HG03196 (cell line): ENCODE measurements around the gene QRFP.

Experiments
- ATAC-seq: cut with Tn5 transposase; IDR thresholded peaks from one replicate; pipeline ENCODE4 v1.9.1; 2021; ENCODE audit not compliant: unreplicated experiment

Gene QRFP

DNA sequence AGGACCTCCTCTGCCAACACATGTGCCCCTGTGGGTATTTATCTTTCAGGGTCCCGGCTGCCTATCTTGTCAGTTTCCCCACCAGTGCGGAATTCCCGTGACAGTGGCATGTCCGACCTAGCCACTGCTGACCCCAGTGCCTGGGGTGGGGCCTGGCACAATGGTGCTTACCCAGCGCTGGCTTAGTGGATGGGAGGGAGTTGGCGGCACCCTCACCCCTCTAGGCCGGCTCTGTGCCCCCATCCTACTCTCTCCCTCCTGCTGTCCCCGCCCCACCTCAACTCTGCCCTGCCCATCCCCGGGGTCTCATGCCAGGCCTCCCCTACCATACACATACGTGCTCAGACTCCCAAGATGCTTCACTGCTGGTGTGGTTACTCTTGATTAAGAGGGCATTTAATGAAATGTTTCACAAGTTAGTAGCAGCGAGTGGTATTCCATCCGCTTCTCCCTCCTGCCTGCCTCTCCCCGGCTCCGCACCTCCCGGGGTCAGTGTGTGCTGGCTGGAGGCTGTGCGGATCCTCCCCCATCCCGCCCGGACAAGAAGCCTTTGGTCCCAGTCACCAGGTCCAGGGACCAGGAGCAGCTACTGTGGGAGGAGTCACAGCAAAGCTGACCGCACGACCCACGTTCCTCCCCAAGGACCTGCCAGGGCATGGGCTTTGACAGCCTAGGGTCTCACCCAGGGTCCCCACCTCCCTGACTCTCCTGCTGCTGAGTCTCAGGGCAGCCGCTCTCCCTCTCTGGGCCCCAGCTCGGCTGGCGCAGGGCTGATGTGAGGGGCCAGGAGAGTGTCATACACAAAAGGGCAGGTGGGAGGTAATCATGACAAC lies 9.5 kb upstream of the QRFP start:
- ATAC-seq = no peak

DNA sequence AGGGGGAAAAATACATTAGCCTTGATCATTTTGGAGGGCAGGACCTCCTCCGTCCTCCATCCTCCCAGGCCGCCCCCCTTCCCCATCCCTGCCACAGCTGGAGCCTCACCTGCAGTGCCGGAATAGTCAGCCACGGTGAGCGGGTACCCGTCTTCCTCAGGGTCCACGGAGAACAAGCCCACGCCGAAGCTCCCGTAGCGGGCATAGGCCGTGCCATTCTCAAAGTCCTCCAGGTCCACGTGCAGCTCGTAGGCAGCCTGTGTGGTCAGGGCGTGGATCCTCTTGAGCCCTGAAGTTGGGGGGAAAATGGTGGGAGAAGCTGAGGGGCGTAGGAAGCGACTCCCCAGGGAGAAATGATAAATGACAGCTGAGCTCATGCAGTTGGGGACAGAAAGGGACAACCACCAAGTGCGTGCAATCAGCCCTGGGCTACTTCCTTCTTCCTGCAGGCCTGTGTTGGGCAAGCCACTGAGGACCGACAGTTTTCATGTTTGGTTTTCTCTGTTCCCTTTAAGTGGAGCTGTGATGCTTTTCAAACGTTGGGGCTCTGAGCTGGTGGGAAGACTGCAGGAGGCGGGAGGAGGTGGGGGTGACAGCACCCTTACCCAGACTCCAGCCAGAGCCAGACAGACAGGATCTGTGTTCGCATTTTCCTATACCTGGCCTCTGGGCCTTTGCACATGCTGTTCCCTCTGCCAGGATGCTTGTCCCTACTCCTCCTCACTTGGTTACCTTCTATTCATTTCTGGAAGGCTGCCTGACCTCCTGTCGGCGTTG lies 8.7 kb upstream of the QRFP start:
- no peak for ATAC-seq

GRCh38 chr9:130904070-130905044 lies 7.7 kb upstream of the QRFP start:
- ATAC-seq = no peak

DNA sequence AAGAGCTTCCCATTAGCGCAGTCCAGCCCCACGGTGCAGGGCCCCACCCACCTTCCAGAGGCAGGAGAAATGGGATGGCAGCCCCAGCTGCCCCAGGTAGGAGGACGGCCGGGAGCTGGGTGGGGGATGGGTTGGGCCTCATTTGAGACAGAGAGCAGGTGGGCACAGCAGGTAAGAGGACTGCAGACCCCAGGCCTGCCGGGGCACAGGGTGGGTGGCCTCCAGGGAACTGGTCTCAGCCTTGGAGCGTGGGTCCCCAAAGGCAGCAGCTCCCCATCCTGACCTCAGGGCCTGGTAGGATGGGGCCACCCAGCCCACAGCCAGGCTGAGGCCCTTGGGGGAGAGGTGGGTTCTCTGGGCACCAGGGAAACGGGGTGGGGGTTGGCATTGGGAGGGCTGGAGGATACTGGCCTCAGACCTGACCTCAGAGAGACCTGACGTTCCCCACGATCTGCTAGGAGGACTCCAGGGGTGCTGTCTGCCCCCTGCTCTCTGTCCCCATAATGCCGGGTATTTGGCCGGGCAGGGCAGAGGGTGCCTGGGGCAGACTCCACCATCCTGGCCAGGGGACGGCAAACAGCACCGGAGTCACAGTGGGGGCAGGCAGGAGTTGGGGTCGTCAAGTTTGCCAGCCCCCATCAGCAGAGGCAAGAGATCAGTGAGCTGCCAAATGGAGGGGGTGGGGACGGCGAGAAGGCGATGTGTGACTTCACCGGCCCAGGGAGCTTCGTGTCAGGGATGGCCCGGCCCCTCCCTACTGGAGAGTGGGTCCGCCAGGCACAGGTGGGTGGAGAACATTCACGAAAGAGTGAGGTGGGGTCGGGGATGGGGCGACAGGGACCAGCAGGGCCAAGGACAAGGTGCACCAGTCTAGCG lies 6.8 kb upstream of the QRFP start:
- ATAC-seq = no peak

- no peak for ATAC-seq
Observed at GRCh38 chr9:130902204-130903185, 5.9 kb upstream of the QRFP start.

- no peak for ATAC-seq
Observed at GRCh38 chr9:130901498-130902203, 5.0 kb upstream of the QRFP start.

DNA sequence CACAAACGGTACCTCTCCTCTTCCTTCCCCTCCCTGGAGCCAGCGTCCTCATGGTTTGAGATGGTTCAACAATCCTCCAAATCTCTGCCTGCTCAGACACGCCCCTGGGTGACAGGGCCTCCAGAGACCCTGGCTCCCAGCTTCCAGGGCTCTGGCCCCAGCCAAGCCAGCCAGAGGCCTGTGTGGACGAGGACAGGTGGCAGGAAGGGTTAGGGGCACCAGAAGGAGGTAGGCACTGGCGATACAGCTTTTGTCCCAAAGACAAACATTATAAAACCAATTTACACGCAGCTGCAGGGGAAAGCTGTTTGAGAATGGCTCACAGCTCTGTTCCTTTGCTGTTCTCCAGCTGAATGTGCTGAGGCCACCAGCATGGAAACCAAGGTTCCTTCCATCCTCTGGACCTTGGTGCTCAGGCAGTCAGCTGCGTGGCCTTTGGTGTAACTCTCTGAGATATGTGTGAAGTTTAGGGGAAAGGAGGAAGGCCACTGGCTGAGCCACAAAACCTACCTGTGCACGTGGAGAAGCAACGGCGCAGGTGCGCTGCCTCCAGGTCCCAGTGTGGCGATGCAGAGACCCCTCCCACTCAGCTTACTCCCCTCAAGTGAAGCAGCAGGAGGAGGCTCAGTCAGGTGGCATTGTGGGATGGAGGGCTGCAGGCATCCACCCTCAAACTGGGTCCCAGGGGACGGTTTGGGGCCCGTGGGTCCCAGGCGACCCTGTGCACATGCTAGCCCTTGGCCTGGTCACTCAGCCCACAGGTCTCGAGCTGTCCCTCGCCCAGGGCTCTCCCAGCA lies 4.3 kb upstream of the QRFP start:
- ATAC-seq = no peak

DNA sequence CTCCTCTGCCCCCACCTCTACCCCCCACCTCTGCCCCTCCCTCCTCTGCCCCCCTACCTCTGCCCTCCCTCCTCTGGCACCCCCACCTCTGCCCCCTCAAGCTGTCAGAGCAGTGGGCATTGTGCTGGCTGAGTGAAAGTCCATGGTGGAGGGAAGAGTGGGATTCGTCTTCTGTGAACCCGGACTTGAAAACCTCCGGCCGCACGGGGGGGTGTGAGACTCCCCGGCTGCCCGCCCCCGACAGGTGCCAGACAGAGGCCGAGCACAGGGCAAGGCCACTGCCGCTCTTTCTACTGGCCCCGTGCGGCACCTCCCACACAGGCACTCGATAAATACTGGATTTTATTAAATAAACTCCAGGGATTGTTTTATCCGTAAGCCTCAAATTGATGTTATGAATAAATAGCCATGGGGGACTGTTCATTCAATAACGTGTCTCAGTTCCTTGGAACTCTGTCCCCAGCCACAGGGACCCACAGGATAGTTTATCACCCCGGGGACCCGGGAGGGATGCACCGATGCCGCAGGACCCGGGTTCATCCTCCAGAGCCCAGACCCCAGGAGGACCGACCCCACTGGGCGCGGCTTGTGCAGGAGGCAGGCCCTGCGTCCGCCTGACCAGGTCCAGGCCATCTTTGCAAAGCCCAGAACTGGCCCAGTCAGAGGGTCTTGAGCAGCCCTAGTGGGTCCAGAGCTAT lies 2.6 kb upstream of the QRFP start:
- ATAC-seq = no peak

DNA sequence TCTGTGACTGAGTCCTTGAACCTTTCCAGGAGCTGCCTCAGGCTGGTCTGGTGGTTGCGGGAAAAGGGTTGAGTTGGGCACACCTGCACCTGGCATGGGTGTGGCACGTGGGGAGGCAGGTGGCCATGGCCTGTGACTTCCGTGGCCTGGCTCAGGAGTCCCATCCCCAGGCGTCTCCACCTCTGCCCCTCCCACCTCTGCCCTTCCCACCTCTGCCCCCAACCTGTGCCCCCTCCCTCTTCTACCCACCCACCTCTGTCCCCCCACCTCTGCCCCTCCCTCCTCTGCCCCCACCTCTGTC lies 1.9 kb upstream of the QRFP start:
- no peak for ATAC-seq

GRCh38 chr9:130897848-130898551 lies 1.4 kb upstream of the QRFP start:
- ATAC-seq = no peak

DNA sequence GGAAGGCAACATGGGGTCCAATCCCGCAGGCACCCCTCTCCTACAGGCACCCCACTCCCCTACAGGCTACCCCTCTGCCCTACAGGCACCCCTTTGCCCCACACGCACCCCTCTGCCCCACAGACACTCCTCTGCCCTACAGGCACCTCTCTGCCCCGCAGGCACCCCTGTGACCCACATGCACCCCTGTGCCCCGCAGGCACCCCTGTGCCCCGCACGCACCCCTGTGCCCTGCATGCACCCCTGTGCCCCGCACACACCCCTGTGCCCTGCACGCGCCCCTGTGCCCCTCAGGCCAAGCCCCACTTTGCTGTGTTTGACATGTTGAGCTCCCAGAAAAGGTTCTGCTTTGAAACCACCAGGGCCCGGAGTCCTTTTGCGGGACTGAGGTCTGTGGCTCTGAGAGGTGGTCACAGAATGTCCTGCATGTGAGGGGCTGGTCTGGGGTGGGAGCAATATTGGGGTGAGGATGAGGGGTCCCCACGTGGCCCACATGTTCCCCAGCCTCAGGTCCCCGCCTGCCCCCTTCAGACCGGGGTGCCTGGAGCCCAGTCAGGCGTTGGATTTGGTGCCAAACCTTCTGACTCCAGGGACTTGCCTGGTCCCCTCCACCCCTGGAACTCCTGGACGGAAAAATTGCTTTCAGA lies 616 bp upstream of the QRFP start:
- no peak for ATAC-seq

DNA sequence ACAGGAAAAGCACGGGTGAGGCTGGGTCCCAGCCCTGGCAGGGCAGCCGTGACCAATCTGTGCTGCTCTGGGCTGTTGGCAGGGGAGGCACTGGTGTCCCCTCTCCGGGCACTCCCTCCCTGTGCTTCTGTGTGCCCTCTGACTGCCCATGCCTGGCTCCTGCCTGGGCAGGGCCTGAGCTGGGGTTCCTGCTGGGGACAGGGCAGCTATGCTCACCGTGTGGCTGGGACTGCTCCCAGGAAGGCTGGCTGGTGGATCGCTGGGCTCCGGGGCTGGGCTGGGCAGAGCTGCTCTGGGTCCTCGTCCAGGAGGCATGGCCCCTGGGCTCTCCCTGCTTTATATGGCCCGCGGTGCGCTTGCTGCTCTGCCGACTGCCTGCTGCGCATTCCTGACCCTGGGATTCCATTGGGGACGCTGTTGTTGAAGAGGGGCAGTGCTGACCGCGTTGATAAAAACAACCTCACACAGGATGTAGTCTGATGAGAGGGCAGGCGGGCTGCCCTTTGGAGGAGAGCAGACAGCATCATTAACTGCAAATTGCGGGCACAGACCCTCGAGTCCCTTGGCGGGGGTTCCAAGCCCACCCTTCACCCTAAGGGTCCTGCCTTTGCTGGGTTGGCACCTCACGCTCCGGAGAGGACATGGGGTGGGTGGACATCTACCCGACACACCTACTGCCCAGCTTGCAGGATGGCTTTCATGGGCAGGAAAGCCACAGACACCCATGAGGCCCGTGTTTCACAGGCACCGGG lies 955 bp downstream of the QRFP start:
- no peak for ATAC-seq

- ATAC-seq = no peak
Observed at GRCh38 chr9:130895038-130895437, 1.6 kb downstream of the QRFP start.

GRCh38 chr9:130894546-130894945 lies 2.1 kb downstream of the QRFP start:
- no peak for ATAC-seq

- ATAC-seq = no peak
Observed at GRCh38 chr9:130893341-130894101, 3.1 kb downstream of the QRFP start.
